Right hindlimb (tissue), 1 donor: Measurements from ENCODE around the gene SLC15A2.
"Not testable (repeated sequence)": the region's sequence is repeated elsewhere in the genome, so short reads cannot be mapped to it uniquely, and the experiment has no call there.

Experiments used
- DNase-seq: peaks from one replicate; pipeline ENCODE4 v3.0.0-alpha.2; 2018

SLC15A2 gene

DNA sequence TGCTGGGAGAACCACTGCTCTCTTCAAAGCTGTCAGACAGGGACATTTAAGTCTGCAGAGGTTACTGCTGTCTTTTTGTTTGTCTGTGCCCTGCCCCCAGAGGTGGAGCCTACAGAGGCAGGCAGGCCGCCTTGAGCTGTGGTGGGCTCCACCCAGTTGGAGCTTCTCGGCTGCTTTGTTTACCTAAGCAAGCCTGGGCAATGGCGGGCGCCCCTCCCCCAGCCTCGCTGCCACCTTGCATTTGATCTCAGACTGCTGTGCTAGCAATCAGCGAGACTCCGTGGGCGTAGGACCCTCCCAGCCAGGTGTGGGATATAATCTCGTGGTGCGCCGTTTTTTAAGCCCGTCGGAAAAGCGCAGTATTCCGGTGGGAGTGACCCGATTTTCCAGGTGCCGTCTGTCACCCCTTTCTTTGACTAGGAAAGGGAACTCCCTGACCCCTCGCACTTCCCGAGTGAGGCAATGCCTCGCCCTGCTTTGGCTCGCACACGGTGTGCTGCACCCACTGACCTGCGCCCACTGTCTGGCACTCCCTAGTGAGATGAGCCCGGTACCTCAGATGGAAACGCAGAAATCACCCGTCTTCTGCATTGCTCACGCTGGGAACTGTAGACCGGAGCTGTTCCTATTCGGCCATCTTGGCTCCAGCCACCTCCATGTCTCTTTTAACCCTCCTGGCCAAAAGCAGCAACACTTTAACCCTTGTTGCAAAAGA lies 44.1 kb downstream of the SLC15A2 start:
- DNase-seq, result not testable (repeated sequence)

DNA sequence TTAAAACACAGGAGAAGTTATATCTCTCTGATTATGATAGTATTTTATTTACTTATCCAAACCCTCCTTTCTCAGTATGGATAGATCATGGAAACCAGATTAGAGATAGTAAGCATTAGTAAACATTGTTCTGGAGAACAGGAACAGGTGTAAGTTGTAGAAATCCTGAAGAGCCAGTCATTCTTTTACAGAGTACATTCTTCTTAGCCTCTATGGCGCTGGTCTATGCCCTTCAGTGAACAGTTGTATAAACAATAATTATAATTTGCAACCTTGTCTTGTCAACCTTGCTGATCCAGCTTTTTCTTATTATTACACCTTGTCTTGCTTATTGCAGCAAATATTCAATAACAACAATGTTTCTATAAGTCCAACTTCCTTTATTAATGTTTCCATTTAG lies 47.4 kb downstream of the SLC15A2 start:
- no peak for DNase-seq

DNA sequence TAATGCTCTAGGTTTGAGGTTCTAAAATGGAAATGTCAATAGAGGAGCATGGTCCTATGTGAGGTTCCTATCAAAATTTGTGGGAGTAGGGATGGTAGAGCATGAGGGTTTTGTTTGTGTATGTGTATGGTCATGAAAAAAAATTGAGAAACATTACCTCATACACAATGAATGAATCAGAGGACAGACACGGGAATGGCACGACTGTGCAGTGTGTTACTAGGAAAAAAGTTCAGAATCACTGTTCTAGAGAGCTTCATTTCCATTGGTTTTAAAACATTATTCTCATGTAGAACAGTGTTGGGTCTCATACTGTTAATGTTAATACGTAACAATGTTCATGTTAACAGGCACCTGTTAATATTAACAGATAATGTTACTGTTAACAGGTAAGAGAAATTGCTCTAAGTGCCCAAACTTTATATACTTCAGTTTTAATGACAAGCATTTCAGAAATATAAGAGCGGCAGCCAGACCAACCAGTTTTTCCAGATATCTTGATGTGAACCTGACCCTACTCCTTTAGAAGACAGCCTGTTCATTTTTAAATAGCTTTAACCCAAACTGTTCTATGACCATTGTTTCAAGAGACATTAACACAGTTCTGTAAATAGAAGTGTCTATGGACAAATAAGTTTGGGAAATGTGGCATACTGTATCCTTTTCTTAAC lies 48.0 kb downstream of the SLC15A2 start:
- no peak for DNase-seq

DNA sequence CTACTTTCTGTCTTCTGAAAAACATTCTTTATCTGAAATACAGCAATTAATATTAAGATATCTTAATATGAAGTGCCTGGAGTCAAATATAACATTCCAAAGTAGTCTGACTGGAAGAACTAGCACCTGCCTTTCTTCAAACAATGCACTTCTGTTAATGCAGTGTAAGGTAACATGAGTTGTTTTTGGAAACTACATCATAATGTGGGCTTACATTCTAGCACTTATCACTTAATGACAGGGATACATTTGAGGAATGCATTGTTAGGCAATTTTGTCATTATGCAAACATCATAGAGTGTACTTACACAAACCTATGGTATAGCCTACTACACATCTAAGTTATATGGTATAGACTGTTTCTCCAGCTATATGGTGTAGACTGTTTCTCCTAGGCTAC lies 49.2 kb downstream of the SLC15A2 start:
- no peak for DNase-seq

DNA sequence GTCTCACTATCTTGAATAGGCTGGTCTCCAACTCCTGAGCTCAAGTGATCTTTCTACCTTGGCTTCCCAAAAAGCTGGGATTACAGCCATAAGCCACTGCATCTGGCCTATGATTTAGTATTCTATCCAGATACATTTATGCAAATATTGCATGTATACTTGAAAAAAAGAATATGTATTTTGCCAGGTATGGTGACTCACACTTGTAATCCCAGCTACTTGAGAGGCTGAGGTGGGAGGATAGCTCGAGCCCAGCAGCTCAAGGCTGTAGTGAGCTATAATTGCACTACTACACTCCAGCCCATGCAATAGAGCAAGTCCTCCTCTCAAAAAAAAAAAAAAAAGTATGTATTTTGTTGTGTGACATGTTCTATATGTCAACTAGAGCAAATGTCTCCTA lies 54.4 kb downstream of the SLC15A2 start:
- no peak for DNase-seq

DNA sequence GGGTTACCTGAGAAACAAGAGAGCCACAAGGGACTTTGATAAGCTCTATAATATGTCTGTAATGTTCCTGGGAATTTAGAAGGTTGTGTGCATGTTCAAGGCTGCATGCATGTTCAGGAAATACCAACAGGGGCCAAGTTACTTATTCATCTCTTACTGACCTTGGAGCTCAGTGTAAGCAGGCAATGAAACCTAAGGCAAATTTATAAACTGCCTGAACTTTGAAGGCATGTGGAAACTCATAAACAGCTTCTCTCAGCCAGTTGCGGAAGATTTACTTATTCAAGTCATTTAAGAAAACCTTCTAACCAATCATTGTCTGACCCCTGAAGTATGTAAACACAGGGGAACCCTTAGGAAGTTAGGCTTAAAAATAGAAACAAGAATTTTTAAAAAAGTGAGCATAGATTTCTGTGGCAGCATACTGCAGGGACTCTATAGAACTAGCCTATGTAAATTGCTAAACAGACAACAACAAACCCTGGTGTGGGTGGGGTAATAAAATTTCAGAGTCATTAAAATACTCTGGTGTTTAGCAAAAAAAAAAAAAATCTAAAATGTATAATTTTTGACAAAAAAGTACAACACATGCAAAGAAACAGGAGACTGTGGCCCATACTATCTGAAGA lies 57.2 kb downstream of the SLC15A2 start:
- DNase-seq, result no peak

DNA sequence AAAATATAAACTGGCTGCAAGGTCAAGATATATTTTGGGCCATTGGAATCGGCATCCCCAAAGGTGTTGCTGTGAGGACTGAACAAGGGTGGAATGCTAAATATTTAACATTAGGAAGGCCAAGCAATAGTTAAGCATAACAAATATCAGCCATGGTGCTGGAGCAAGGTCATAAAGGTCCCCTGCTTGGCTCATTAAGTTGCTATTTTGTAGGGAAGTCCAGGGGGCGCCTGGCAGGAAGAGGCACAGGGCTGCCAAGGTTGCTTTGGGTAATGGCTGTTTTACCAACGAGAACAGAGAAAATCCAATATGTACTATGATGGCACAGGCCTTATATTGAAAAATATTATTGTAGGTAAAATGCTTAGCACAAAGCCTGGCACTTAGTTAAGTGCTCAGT lies 62.2 kb downstream of the SLC15A2 start:
- no peak for DNase-seq

DNA sequence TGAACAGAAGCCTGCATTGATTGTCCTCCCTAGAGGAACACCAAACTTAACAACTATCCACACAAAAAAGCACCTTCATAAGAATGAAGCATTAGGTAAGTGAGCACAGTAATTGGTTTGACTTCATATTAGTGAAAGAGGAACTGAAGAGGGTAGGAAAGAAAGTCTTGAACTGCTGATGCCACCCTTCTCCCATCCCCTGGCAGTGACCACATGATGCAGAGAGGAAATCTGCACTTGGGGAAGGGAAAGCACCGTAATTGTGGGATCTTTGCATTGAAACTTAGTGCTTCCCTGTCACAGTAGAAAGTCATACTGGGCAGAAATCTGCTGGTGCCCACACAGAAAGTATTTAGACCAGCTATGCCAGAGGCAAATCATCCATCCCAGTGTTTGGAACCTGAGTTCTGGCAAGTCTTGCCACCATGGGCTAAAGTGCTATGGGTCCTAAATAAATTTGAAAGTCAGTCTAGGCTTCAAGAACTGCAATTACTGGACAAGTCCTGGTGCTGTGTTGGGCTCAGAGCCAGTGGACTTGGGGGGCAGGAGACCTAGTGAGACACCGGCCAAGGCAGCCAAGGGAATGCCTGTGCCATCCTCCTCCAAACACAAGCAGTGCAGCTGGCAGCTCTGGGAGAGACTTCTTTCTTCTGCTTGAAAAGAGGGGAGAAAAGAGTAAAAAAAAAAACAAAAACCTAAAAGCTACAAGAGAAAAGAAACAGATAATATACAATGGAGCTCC lies 63.6 kb downstream of the SLC15A2 start:
- peak; percentile 21 for DNase-seq

DNA sequence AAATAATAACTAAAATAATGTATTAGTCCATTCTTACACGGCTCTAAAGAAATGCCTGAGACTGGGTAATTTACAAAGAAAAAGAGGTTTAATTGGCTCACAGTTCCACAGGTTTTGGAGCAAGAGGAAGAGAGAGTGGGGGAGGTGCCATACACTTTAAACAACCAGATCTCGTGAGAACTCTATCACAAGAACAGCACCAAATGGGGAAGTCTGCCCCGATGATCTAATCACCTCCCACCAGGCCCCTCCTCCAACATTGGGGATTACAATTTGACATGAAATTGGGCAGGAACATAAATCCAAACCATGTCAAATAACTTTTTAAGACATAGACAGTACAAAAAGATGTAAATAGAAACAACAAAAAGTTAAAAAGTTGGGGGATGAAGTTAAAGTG lies 64.6 kb downstream of the SLC15A2 start:
- no peak for DNase-seq

DNA sequence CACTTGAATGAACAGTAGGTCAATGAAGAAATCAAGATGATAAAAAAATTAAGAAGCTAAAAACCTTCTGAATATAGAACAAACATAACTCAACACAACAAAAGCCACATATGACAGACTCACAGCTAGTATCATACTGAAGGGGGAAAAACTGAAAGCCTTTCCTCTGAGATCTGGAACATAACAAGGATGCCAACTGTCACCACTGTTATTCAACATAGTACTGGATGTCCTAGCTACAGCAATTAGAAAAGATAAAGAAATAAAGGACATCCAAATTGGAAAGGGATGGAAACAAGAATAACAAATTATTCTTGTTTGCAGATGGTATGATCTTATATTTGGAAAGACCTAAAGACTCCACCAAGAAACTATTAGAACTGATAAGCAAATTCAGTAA lies 67.1 kb downstream of the SLC15A2 start:
- DNase-seq, result no peak

DNA sequence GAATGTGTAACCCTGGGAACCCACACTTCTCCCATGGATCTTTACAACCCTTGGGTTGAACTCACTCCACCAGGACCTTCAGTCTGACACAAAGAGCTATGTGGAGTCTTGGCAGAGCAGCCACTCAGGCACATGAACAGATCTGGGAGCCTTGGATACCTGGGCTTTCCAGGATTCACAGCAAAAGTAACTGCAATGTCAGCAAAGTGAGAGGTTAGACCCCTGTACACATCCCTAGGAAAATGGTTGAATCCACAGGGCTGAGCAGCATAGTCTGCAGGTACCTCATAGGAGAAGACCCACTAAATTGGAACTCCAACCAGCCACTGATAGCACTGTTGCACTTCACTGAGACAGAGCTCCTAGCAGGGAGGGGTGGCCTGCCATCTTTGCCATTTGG lies 68.2 kb downstream of the SLC15A2 start:
- no peak for DNase-seq

DNA sequence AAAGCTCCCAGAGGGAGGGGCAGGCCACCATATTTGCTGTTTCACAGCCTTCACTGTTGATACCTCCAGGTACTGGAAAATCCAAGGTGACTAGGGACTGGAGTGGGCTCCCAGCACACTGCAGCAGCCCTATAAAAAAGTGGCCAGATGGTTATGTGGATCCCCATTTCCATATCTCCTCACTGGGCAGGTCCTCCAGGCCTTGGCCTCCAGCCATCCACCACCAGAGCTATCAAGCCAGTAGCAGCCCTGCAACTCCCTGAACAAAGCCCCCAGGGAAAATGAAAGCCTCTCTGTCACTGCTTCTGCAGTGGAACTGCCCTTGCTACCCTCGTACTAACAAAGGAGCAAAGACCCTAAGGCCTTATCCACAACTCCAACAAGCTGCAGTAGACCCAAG lies 69.4 kb downstream of the SLC15A2 start:
- no peak for DNase-seq

DNA sequence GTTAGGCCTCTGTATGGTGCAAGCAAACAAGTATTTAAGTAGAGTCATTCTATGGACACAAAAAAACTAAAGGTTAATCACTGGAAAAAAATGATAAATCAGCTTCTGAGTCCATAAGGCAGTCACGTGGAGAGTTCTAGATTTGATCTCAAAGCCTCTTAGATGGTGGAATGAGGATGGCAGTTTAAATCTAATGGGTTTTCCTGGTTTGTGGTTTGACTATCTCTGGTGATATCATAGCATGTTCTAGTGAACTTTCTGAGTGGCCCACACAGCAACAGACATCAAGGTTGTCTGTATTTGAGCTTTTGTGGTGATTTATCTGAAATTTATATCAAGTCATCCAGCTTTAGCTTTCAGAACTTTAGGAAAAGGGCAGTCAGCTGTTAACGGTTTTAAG lies 75.4 kb downstream of the SLC15A2 start:
- no peak for DNase-seq

DNA sequence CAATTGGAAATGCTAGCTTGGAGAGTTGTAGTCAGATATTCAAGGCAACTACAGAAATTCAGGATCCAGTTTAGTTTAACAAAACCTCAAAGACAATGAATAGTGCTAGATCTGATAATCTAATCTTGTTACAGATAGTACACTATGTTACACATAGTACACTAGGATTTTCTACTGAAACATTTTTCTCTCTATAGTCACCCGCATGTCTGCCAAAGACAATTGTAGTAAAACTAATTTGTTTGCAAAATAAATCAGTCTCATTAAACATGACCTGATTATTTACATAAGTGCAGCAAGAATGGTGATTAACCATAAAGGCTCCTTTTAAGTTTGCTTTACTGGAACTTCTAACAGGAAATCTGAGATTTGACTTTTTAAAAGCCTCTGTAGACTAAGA lies 75.8 kb downstream of the SLC15A2 start:
- DNase-seq, result no peak

DNA sequence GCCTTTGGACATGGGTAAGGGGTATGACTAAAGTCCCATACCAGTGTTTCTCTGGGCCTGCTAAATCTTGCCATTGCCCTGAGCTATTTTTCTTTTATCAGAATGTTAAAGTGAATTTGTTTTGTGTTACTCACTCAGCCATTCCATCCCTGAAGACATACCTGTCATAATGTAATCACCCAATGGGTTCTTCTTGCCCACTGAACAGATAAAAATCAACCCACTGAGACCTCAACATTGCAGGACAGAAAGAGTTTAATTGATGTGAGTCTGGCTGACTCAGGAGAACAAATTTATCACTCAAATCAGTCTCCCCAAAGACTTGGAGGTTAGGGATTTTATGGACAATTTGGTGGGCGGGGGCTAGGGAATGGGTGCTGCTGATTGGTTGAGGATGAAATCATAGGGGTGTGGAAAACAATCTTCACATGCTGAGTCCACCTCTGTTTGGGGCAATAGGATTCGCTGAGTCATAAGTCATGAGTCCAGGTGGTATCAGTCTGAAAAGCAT lies 80.5 kb downstream of the SLC15A2 start:
- no peak for DNase-seq

DNA sequence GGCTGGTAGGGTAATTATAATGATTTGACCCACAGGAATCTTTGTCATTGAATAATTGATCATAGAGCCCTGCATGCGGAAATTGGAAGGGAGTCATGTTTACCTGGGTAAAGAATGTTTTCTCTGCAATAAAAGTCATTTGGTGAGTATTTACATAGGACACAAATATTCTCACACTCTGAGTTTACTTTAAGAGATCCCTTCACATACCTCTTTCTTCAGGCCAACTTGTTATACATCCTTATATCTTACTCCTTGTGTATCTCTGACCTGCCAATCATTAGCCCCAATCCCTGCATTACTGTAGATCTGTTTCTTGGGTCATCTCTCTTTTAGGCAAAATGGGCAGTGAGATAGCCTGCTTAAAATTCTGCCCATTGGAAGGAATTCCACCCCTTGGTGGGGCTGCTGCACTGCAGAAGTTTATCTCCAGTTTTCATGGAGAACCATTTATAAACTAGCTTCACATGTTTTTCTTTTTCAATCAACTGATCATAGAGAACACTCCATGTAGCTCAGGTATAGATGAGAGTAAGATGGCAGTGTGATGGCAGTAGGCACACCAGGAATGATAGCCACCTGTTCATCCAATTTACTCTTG lies 81.6 kb downstream of the SLC15A2 start:
- no peak for DNase-seq

DNA sequence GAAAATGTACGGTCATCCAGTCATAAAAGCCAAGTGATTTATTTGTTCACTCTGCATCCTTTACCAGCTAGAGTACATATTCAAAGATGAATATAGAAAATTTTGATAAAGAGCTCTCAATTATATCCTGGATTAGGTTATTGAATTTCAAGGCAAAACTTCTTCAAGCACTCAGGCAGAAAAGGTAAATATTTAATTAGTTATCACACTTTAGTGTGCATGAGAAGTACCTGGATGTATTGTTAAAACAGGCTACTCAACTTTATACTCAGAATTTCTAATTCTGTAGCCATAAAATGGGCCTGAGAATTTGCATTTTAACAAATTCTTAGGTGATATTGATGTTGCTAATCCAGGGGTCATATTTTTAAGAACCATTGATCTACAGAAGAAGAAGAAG lies 82.5 kb downstream of the SLC15A2 start:
- DNase-seq, result no peak

DNA sequence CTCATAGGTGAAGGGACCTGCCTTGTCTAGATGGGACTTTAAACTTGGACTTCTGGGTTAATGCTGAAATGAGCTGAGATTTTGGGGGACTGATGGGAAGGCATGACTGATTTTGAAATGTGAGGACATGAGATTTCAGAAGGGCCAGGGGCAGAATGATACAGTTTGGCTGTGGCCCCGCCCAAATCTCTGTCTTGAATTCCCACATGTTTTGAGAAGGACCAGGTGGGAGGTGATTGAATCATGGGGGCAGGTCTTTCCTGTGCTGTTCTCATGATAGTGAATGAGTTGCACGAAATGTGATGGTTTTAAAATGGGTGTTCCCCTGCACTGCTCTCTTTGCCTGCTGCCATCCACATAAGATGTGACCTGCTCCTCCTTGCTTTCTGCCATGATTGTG lies 85.0 kb downstream of the SLC15A2 start:
- no peak for DNase-seq

DNA sequence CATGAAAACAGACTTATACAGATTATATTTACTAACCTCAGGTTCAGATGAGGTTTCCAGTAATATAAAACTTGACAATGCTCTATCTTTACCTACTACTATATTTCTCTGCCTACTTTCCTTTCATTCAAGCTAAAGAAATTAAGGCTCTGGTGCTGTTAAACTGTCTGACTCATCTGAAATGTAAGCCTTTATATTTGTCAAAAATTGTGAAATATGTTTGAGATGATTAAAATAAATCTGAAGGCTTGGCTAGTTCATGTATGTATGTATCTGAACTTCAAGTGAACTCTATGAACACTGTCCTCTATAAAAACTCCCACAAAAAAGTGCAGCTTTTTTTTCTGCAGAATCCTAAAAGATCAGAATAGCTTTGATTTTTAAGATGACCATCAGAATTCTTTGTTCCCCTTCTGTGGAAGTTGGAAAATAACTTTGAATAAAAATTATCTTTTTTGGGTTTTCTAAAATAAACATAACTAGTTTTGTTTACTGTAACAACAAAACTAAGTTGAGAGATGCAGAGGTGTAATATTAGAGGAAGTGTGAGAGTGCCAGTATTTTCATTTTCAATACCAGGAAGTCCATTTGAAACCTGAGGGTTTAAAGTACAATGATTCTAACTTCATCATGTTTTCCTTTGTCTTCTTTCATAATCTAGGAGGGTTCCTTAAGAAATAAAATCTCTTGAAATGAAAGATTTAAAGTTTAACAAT lies 85.7 kb downstream of the SLC15A2 start:
- DNase-seq, result no peak

DNA sequence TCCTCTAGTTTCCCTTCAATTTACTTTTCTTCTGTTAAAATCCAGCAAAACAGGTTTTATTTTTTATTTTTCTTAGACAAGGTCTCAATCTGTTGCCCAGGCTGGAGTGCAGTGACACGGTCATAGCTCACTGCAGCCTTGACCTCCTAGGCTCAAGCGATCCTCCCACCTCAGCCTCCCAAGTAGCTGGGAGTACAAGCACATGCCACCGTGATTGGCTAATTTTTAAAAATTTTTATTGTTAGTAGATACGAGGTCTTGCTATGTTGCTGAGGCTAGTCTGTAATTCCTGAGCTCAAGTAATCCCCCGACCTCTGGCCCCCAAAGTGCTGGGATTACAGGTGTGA lies 86.2 kb downstream of the SLC15A2 start:
- no peak for DNase-seq

DNA sequence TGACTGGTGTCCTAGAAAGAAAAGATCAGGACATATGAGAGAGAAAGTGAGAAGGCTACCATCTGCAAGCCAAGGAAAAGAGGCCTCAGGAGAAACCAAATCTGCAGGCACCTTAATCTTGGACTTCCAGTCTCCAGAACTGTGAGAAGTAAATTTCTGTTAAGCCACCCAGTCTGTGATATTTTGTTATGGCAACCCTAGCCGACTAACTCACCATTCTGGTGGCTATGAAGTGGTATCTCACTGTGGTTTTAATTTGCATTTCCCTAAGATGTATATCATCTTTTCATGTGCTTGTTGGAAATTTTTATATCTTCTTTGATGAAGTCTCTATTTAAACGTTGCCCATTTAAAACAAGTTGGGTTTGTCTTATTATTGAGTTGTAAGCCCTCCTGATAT lies 87.3 kb downstream of the SLC15A2 start:
- DNase-seq, result no peak

DNA sequence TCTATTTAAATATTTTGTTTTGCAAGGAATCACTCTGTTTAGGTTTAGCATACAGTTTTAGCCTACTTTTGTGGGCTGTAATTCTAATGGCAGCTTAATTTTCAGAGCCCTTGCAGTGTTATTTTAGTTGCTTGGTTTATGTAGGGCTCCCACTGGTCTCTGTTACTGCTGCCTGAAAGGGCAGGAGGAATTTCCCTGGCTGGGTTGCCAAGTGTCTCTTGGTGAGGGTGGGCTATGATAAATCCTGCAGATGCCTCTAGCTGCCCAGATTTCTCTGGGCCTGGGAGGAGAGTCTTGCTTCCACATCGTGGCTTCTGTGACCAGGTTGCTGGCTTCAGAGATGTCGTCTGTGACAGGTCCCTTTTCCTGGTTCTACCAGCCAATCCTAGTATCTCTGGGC lies 91.6 kb downstream of the SLC15A2 start:
- DNase-seq, result no peak

DNA sequence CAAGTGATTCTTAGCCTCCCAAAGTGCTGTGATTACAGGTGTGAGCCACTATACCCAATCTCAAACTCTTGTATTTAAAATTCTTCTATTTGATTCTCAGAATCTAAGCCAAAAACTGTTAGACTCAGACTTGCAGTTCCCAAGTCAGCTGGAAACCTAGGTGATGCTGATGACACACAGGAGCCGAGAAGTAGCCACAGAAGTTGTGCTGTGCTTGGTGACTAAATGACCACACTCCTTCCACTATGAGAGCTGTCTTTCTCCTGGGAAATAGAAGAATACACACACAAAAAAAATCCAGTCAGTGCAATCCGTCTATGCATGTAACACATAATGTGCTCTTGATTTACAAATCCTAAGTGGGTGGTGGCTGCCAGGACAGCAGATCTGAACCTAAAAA lies 93.9 kb downstream of the SLC15A2 start:
- no peak for DNase-seq
